Common myeloid progenitor, CD34-positive (primary cell): ENCODE measurements around the gene GLUD1.
A peak's percentile ranks its signal among the peaks of the same experiment; 100 is the strongest.
"Not testable (repeated sequence)": the region's sequence is repeated elsewhere in the genome, so short reads cannot be mapped to it uniquely, and the experiment has no call there.

Experiments used
- CTCF ChIA-PET: fragments of 350-600 bp; sonication (Branson Sonifier 250); formaldehyde crosslinking; loops from one replicate; lab custom pipeline; 2021; ENCODE audit warnings: antibody characterized with exemption; lab: Charles Lee
- POLR2A ChIA-PET: fragments of 350-600 bp; sonication (Branson Sonifier 250); formaldehyde crosslinking; loops from one replicate; lab custom pipeline; 2021; ENCODE audit warnings: antibody characterized with exemption; lab: Charles Lee
- DNase-seq, 3 donors: peaks; one replicate each; pipeline versions ENCODE4 v3.0.0 to v3.0.0-alpha.2; 2013
- H3K27ac ChIP-seq, 2 experiments: 1 replicate in 1 of 2; 2 replicates in 1 of 2; pipeline ENCODE4 v1.7.0; 2013; ENCODE audit warnings: inconsistent platforms in 2 of 2, low read length in 2 of 2, mild to moderate bottlenecking in 2 of 2, low read depth in 1 of 2, moderate library complexity in 1 of 2; ENCODE audit not compliant: severe bottlenecking in 2 of 2, insufficient read depth in 1 of 2, poor library complexity in 1 of 2
- H3K27me3 ChIP-seq, 5 experiments: replicated peaks in 2 of 5; 1 replicate in 3 of 5; 2 replicates in 2 of 5; pipeline versions ENCODE4 v1.6.1 to v1.7.0; 2013; ENCODE audit warnings: low read length in 4 of 5, mild to moderate bottlenecking in 2 of 5, moderate library complexity in 2 of 5, inconsistent platforms in 1 of 5; ENCODE audit not compliant: insufficient read depth in 5 of 5, control insufficient read depth in 4 of 5
- H3K36me3 ChIP-seq, 4 experiments: 1 replicate in 2 of 4; 2 replicates in 2 of 4; pipeline versions ENCODE4 v1.6.1 to v1.7.0; 2013; ENCODE audit warnings: low read length in 3 of 4, control low read depth in 1 of 4, mild to moderate bottlenecking in 1 of 4; ENCODE audit not compliant: control insufficient read depth in 4 of 4, insufficient read depth in 4 of 4
- H3K4me1 ChIP-seq, 4 experiments: 1 replicate in 3 of 4; 2 replicates in 1 of 4; pipeline versions ENCODE4 v1.6.1 to v1.7.1; 2013; ENCODE audit warnings: low read length in 3 of 4, mild to moderate bottlenecking in 3 of 4, control low read depth in 1 of 4, inconsistent platforms in 1 of 4, moderate library complexity in 1 of 4; ENCODE audit not compliant: control insufficient read depth in 4 of 4, insufficient read depth in 4 of 4; ENCODE audit errors: control extremely low read depth in 1 of 4
- H3K4me3 ChIP-seq, 7 experiments: 1 replicate in 4 of 7; 2 replicates in 3 of 7; pipeline versions ENCODE4 v1.5.1 to v1.7.0; 2013; ENCODE audit warnings: mild to moderate bottlenecking in 7 of 7, low read length in 6 of 7, moderate library complexity in 6 of 7, inconsistent platforms in 2 of 7, low read depth in 2 of 7, control low read depth in 1 of 7; ENCODE audit not compliant: insufficient read depth in 4 of 7, control insufficient read depth in 1 of 7; ENCODE audit errors: extremely low read depth in 1 of 7
- H3K9me3 ChIP-seq, 5 experiments: 1 replicate in 4 of 5; 2 replicates in 1 of 5; pipeline versions ENCODE4 v1.6.1 to v1.7.1; 2013; ENCODE audit warnings: low read length in 4 of 5, mild to moderate bottlenecking in 2 of 5, inconsistent platforms in 1 of 5, low read depth in 1 of 5, moderate library complexity in 1 of 5; ENCODE audit not compliant: control insufficient read depth in 4 of 5, insufficient read depth in 2 of 5; ENCODE audit errors: control extremely low read depth in 1 of 5
- WGBS: methylation state at CpG from one replicate; pipeline ENCODE4 v1.1.5; 2013; ENCODE audit not compliant: insufficient coverage; 5-methylcytosine and 5-hydroxymethylcytosine counted together

GLUD1 gene

DNA sequence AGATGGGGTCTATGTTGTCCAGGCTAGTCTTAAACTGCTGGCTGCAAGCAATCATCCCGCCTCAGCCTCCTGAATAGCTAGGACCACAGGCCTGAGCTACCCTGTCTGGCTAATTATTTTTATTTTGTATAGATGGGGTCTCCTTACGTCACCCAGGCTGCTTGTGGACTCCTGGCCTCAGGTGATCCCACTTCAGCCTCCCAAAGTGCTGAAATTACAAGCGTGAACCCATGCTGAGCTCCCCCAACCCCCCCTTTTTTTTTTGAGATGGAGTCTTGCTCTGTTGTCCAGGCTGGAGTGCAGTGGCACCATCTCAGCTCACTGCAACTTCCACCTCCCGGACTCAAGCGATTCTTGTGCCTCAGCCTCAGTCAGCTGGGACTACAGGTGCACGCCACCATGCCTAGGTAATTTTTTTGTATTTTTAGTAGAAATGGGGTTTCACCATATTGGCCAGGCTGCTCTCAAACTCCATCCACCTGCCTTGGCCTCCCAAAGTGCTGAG is 49.2 kb downstream of the GLUD1 start:
- H3K27ac ChIP-seq = no peak overlapping the region
- peaks cover 4 to 31% (median 12%) of the 10 kb centered on the region in 4 experiments for H3K36me3 ChIP-seq
- 93% methylated on average over 4 of the region's 6 CpGs for WGBS
- no peaks in the 10 kb centered on the region for H3K9me3 ChIP-seq
- H3K27me3 ChIP-seq = no peaks in the 10 kb centered on the region
- no peak for DNase-seq
- ChIA-PET POLR2A (no interaction called here), CTCF (interaction anchor here (0.7 to 1.0 kb wide), 2 partner anchors 9 to 77 kb away, joined by 3 to 4 read pairs; partner anchors contain the start of gene ADIRF)
- H3K4me3 ChIP-seq = no peak overlapping the region
- H3K4me1 ChIP-seq = no peaks in the 10 kb centered on the region

DNA sequence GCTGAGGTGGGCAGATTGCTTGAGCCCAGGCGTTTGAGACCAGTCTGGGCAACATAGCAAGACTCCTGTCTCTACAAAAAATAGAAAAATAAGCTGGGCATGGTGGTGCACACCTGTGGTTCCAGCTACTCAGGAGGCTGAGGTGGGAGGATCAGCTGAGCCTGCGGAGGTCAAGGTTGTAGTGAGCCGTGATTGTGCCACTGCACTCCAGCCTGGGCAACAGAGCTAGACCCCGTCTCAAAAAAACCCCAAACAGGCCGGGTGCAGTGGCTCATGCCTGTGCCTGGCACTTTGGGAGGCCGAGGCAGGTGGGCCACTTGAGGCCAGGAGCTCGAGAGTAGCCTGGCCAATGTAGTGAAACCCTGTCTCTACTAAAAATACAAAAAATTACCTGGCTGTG is 51.1 kb downstream of the GLUD1 start:
- not testable (repeated sequence) for H3K27ac ChIP-seq, H3K9me3 ChIP-seq, H3K4me1 ChIP-seq, H3K27me3 ChIP-seq, DNase-seq, H3K4me3 ChIP-seq
- ChIA-PET CTCF (interaction anchor here (0.9 to 1.4 kb wide), 2 partner anchors 9 to 35 kb away, joined by 3 read pairs; no protein-coding TSS in a partner anchor), POLR2A (interaction anchor here (0.9 kb wide), 1 partner anchor 11 kb away, joined by 3 read pairs; no protein-coding TSS in a partner anchor)
- WGBS = 100% methylated on average over 2 of the region's 7 CpGs
- H3K36me3 ChIP-seq = peaks cover 3 to 16% (median 5%) of the 10 kb centered on the region in 4 experiments

DNA sequence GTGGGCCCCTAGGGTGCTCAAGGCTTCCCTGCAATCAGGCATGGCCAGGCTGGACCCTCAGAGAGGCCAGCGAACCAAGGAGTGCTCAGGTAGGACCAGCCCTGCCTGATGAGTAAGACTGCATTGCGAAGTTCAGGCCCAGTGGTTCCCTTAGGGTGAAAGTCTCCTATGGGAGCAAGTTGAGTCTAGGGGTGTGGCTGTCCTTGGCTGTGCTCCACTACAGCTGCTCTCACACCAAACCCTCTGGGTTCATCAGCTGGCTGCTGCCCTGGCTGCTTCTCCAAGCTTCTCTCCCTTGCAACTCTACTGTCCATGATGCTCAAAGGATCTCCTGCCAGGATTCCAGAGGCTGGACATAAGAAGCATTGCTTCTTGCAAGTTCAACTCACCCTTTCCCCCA is 55.9 kb downstream of the GLUD1 start:
- ChIA-PET POLR2A (no interaction called here), CTCF (interaction anchor here (1.8 kb wide), 1 partner anchor 46 kb away, joined by 4 read pairs; no protein-coding TSS in a partner anchor)
- no peak for DNase-seq
- WGBS = no CpG with 5 or more reads among the region's 2 CpGs
- Histone ChIP-seq H3K27ac (no peak overlapping the region), H3K9me3 (peaks cover 0 to 9% (median 0%) of the 10 kb centered on the region in 5 experiments), H3K27me3 (no peaks in the 10 kb centered on the region), H3K4me3 (no peak overlapping the region), H3K4me1 (no peaks in the 10 kb centered on the region), H3K36me3 (peaks cover 0 to 2% (median 0%) of the 10 kb centered on the region in 4 experiments)

DNA sequence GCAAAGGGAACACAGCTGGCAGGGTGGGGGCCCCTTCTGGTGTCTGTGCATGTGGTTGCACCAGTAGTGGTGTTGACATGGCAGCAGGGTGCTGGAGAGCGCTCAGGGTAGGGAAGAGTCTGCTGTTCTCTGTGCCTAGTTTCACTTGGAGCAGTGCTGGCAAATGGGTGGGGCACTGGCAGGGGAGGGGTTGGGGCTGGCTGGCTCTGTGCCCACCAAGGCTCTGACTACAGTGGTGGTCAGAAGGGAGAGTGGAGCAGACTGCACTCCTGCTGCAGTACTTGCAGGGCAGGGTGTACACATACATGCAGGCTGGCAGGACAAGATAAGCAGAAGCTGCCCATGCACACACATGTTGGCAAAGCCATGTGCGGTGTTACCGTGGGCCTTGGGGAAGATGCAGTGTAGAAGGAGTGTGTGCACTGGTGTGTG is 56.3 kb downstream of the GLUD1 start:
- no peak overlapping the region for H3K4me3 ChIP-seq
- ChIA-PET CTCF (interaction anchor here (1.8 kb wide), 1 partner anchor 47 kb away, joined by 4 read pairs; no protein-coding TSS in a partner anchor), POLR2A (no interaction called here)
- H3K27me3 ChIP-seq = no peaks in the 10 kb centered on the region
- H3K36me3 ChIP-seq = no peaks in the 10 kb centered on the region
- H3K9me3 ChIP-seq = peaks cover 0 to 9% (median 0%) of the 10 kb centered on the region in 5 experiments
- WGBS = 100% methylated on average over 1 of the region's 3 CpGs
- H3K4me1 ChIP-seq = no peaks in the 10 kb centered on the region
- DNase-seq = peak in 1 of 3 donors; percentile 19
- no peak overlapping the region for H3K27ac ChIP-seq

DNA sequence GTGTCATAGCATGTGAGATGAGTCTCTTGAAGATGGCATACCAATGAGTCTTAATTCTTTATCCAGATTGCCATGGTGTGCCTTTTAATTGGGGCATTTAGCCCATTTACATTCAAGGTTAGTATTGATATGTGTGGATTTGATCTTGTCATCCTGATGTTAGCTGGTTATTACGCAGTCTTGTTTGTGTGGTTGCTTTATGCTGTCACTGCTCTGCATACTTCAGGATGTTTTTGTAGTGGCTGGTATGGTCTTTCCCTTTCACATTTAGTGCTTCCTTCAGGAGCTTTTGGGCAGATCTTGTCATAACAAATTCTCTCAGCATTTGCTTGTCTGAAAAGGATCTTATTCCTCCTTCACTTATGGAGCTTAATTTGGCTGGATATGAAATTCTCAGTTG is 58.0 kb downstream of the GLUD1 start:
- Histone ChIP-seq H3K4me1 (no peaks in the 10 kb centered on the region), H3K9me3 (peaks cover 0 to 9% (median 0%) of the 10 kb centered on the region in 5 experiments), H3K27ac (no peak overlapping the region), H3K36me3 (no peaks in the 10 kb centered on the region), H3K4me3 (no peak overlapping the region), H3K27me3 (no peaks in the 10 kb centered on the region)
- 86% methylated on average over 1 of the region's 1 CpG for WGBS
- ChIA-PET CTCF (no interaction called here), POLR2A (no interaction called here)
- DNase-seq = no peak

DNA sequence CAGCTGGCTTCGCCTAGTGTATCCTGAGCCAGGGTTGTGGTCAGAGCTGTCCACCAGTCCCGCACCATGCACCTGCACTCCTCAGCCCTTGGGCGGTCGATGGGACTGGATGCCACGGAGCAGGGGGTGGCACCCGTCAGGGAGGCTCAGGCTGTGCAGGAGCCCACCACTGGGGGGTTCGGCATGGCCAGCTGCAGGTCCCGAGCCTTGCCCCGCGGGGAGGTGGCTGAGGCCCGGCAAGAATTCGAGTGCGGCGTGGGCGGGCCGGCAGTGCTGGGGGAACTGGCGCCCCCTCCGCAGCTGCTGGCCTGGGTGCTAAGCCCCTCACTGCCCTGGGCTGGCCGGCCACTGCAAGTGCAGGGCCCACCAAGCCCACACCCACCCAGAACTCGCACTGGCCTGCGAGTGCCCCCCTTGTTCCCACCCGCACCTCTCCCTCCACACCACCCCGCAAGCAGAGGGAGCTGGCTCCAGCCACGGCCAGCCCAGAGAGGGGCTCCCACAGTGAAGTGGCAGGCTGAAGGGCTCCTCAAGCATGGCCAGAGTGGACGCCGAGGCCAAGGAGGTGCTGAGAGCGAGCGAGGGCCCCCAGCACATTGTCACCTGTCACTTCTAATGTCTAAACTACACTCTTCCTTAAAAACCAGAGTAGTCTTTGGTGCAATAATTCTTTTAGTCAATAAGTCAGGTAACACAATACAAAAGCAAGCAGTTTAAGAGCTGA is 63.6 kb downstream of the GLUD1 start:
- Histone ChIP-seq H3K4me3 (no peak overlapping the region), H3K27me3 (no peaks in the 10 kb centered on the region), H3K4me1 (peaks cover 0 to 3% (median 0%) of the 10 kb centered on the region in 4 experiments), H3K27ac (no peak overlapping the region), H3K36me3 (no peaks in the 10 kb centered on the region), H3K9me3 (peaks cover 0 to 6% (median 3%) of the 10 kb centered on the region in 5 experiments)
- ChIA-PET POLR2A (no interaction called here), CTCF (interaction anchor here (0.8 to 1.1 kb wide), 2 partner anchors 63 to 88 kb away, joined by 3 to 4 read pairs; no protein-coding TSS in a partner anchor)
- WGBS = over 99% methylated on average over 21 of the region's 28 CpGs
- DNase-seq = no peak

DNA sequence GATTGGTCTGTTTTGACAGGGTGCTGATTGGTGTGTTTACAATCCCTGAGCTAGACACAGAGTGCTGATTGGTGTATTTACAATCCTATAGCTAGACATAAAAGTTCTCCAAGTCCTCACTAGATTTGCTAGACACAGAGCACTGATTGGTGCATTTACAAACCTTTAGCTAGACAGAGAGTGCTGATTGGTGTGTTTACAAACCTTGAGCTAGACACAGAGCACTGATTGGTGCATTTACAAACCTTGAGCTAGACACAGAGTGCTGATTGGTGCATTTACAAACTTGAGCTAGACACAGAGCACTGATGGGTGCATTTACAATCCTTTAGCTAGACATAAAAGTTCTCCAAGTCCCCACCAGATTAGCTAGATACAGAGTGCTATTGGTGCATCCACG is 64.2 kb downstream of the GLUD1 start:
- H3K36me3 ChIP-seq, H3K27me3 ChIP-seq, POLR2A ChIA-PET, H3K9me3 ChIP-seq, DNase-seq, H3K27ac ChIP-seq, H3K4me1 ChIP-seq, H3K4me3 ChIP-seq: not testable (repeated sequence)
- whole genome bisulfite sequencing = 100% methylated on average over 1 of the region's 1 CpG
- CTCF ChIA-PET = interaction anchor here (1.1 kb wide), 1 partner anchor 87 kb away, joined by 3 read pairs; no protein-coding TSS in a partner anchor
